Testis (tissue), 3 donors: ENCODE results near the gene SLC2A9. TPM values are rescaled to one million over a fixed set of nuclear protein-coding genes. Genes with fewer than 3 reads are reported as not detected.

Source experiments
- DNase-seq: peaks from one replicate; pipeline ENCODE4 v3.0.0-alpha.2; 2019
- H3K27ac ChIP-seq, 2 donors: fragments of 200-600 bp; sonication (generic); one replicate each; pipeline ENCODE4 v1.5.1; 2019
- H3K27me3 ChIP-seq: fragments of 200-600 bp; sonication (generic); one replicate; pipeline ENCODE4 v1.5.1; 2019
- H3K36me3 ChIP-seq: fragments of 200-600 bp; sonication (generic); one replicate; pipeline ENCODE4 v1.5.1; 2017; ENCODE audit warnings: low read depth; ENCODE audit errors: missing control alignments
- H3K4me1 ChIP-seq: fragments of 200-600 bp; sonication (generic); one replicate; pipeline ENCODE4 v1.5.1; 2019
- H3K4me3 ChIP-seq, 2 donors: fragments of 200-600 bp; sonication (generic); one replicate each; pipeline ENCODE4 v1.5.1; 2017 to 2019
- H3K9me3 ChIP-seq: fragments of 200-600 bp; sonication (generic); one replicate; pipeline ENCODE4 v1.5.1; 2017
- POLR2A ChIP-seq: fragments of 450-650 bp; IDR thresholded peaks from one replicate; pipeline ENCODE4 v1.6.1; 2017; ENCODE audit warnings: antibody characterized with exemption, mild to moderate bottlenecking, moderate library complexity
- WGBS, 2 donors: methylation state at CpG; one replicate each; pipeline ENCODE4 v1.1.5; 2018; 5-methylcytosine and 5-hydroxymethylcytosine counted together
- intact Hi-C: fragments of 100-400 bp; cut with DNase I; formaldehyde crosslinking; loops from one replicate; pipeline ENCODE4 v1.15.1; 2023; ENCODE audit warnings: low total_unique reads
- polyA plus RNA-seq: library from polyadenylated mRNA; stranded (reverse); fragments of 350-450 nt; fragmentation: Illumina TruSeq; extraction: RNeasy Lipid Tissue Mini Kit (QIAGEN cat#74804); gene quantifications from one replicate; pipeline ENCODE4 v1.2.3, GENCODE V29; 2014; ENCODE audit warnings: low read depth, low replicate concordance; ENCODE audit not compliant: insufficient read depth
- total RNA-seq, 2 donors: library from RNA; depleted of rRNA; stranded (reverse); fragments of >200 nt; gene quantifications; one replicate each; pipeline ENCODE4 v1.2.3, GENCODE V29; 2016
- TF ChIP-seq, protein P1 (sequence below), 3 experiments: fragments of 450-650 bp in 2 of 3; fragments of 200-600 bp in 1 of 3; sonication (generic) in 1 of 3; IDR thresholded peaks; one replicate each; pipeline ENCODE4 v1.5.1; 2016 to 2019; ENCODE audit warnings: antibody characterized with exemption in 3 of 3, mild to moderate bottlenecking in 2 of 3, moderate library complexity in 1 of 3

The SLC2A9 gene
- total and polyA plus RNA-seq, 3 donors from 2014 or later = 6.3 to 7.5 (median 6.8) TPM

GRCh38 chr4:10028910-10029309, 7.6 kb upstream of the SLC2A9 start:
- no peak overlapping the region for H3K27ac ChIP-seq
- no peak overlapping the region for H3K4me3 ChIP-seq
- TF ChIP-seq POLR2A = no peak
- TF ChIP-seq, protein P1, sequence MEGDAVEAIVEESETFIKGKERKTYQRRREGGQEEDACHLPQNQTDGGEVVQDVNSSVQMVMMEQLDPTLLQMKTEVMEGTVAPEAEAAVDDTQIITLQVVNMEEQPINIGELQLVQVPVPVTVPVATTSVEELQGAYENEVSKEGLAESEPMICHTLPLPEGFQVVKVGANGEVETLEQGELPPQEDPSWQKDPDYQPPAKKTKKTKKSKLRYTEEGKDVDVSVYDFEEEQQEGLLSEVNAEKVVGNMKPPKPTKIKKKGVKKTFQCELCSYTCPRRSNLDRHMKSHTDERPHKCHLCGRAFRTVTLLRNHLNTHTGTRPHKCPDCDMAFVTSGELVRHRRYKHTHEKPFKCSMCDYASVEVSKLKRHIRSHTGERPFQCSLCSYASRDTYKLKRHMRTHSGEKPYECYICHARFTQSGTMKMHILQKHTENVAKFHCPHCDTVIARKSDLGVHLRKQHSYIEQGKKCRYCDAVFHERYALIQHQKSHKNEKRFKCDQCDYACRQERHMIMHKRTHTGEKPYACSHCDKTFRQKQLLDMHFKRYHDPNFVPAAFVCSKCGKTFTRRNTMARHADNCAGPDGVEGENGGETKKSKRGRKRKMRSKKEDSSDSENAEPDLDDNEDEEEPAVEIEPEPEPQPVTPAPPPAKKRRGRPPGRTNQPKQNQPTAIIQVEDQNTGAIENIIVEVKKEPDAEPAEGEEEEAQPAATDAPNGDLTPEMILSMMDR (IDR thresholded peaks at IDR 0.05) = no peak
- no peaks in the 10 kb centered on the region for H3K9me3 ChIP-seq
- peaks cover 7% of the 10 kb centered on the region for H3K4me1 ChIP-seq
- no peaks in the 10 kb centered on the region for H3K27me3 ChIP-seq
- DNase-seq = no peak
- no peaks in the 10 kb centered on the region for H3K36me3 ChIP-seq
- WGBS, 2 donors = 53 to 68% methylated on average over 4 of the region's 4 CpGs
- intact Hi-C loops = no loop called here

GRCh38 chr4:10026485-10026884, 5.2 kb upstream of the SLC2A9 start:
- WGBS, 2 donors = 79 to 81% methylated on average over 9 of the region's 9 CpGs
- Histone ChIP-seq H3K27me3 (no peaks in the 10 kb centered on the region), H3K27ac (no peak overlapping the region), H3K9me3 (no peaks in the 10 kb centered on the region), H3K36me3 (no peaks in the 10 kb centered on the region), H3K4me1 (peaks cover 12% of the 10 kb centered on the region), H3K4me3 (no peak overlapping the region)
- no peak for DNase-seq
- intact Hi-C loops = no loop called here
- TF ChIP-seq POLR2A = no peak
- TF ChIP-seq, protein P1 (IDR thresholded peaks at IDR 0.05) = no peak

DNA sequence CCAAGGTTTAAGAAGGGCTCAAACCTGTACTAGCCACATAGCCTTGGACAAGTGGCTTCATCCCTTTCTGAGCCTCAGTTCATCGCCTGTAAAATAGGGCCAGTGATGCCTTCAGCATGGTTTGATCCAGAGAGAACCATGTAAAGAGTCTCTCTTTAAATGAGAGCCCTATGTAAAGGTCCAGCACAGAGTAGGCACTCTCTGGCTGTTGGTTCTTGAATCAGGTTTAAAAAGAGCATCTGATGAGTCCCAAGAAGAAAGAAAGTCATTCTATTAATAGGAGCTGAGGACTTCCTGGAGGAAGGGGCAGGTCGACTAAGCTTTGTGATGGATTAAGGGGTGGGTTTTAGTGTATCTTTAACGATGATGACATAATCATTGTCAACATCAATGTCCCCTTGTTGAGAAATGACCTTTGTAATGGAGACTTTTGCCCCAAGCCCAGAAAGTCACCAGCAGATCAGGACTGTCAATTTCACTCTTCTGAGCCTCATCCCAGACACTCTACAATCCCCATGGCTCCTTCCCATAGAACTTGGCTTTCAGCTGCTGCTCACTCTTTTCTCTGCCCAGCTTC, 4.0 kb upstream of the SLC2A9 start:
- H3K27ac ChIP-seq = no peak overlapping the region
- intact Hi-C loops = no loop called here
- no peaks in the 10 kb centered on the region for H3K36me3 ChIP-seq
- no peaks in the 10 kb centered on the region for H3K27me3 ChIP-seq
- WGBS, 2 donors = 88 to 90% methylated on average over 3 of the region's 3 CpGs
- TF ChIP-seq, protein P1 (IDR thresholded peaks at IDR 0.05) = no peak
- TF ChIP-seq POLR2A = no peak
- H3K4me1 ChIP-seq = peaks cover 10% of the 10 kb centered on the region
- DNase-seq = no peak
- H3K4me3 ChIP-seq = no peak overlapping the region
- no peaks in the 10 kb centered on the region for H3K9me3 ChIP-seq

- intact Hi-C loops = no loop called here
- Histone ChIP-seq H3K4me3 (no peak overlapping the region), H3K27ac (no peak overlapping the region), H3K9me3 (no peaks in the 10 kb centered on the region), H3K27me3 (no peaks in the 10 kb centered on the region), H3K36me3 (no peaks in the 10 kb centered on the region), H3K4me1 (peaks cover 14% of the 10 kb centered on the region)
- no peak for DNase-seq
- WGBS, 2 donors = 79 to 80% methylated on average over 2 of the region's 2 CpGs
- TF ChIP-seq POLR2A = no peak
- TF ChIP-seq, protein P1 (IDR thresholded peaks at IDR 0.05) = no peak
Measured at GRCh38 chr4:10024303-10024702, 3.0 kb upstream of the SLC2A9 start.

DNA sequence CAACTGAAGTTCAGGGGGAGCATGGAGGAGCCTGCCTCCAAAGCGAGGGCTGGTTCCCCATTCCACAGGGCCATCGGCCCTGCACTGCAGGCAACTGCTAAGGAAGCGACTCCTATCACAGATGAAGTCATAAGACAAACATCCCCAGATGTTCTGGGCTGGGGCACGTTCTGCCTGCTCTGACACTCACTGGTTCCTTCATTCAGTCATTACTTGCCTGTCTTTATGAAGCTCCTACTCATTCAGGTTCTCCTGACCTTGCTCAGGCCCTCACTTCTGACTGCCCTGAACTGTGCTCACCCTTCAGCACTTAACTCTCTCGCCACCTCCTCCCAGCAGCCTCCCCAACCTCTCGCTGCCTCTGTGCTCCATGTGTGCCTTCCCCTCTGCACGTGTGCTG, 2.5 kb upstream of the SLC2A9 start:
- Histone ChIP-seq H3K27me3 (no peaks in the 10 kb centered on the region), H3K27ac (no peak overlapping the region), H3K4me3 (no peak overlapping the region), H3K36me3 (no peaks in the 10 kb centered on the region), H3K9me3 (no peaks in the 10 kb centered on the region), H3K4me1 (peaks cover 14% of the 10 kb centered on the region)
- WGBS, 2 donors = 73 to 89% methylated on average over 7 of the region's 7 CpGs
- intact Hi-C loops = no loop called here
- TF ChIP-seq POLR2A = no peak
- TF ChIP-seq, protein P1 (IDR thresholded peaks at IDR 0.05) = no peak
- DNase-seq = no peak
